ENCODE results near the gene GEMIN5. TPM values are rescaled to one million over a fixed set of nuclear protein-coding genes. Genes with fewer than 3 reads are reported as not detected.
"Not testable (repeated sequence)": the region's sequence is repeated elsewhere in the genome, so short reads cannot be mapped to it uniquely, and the experiment has no call there.

The GEMIN5 gene, protein sequence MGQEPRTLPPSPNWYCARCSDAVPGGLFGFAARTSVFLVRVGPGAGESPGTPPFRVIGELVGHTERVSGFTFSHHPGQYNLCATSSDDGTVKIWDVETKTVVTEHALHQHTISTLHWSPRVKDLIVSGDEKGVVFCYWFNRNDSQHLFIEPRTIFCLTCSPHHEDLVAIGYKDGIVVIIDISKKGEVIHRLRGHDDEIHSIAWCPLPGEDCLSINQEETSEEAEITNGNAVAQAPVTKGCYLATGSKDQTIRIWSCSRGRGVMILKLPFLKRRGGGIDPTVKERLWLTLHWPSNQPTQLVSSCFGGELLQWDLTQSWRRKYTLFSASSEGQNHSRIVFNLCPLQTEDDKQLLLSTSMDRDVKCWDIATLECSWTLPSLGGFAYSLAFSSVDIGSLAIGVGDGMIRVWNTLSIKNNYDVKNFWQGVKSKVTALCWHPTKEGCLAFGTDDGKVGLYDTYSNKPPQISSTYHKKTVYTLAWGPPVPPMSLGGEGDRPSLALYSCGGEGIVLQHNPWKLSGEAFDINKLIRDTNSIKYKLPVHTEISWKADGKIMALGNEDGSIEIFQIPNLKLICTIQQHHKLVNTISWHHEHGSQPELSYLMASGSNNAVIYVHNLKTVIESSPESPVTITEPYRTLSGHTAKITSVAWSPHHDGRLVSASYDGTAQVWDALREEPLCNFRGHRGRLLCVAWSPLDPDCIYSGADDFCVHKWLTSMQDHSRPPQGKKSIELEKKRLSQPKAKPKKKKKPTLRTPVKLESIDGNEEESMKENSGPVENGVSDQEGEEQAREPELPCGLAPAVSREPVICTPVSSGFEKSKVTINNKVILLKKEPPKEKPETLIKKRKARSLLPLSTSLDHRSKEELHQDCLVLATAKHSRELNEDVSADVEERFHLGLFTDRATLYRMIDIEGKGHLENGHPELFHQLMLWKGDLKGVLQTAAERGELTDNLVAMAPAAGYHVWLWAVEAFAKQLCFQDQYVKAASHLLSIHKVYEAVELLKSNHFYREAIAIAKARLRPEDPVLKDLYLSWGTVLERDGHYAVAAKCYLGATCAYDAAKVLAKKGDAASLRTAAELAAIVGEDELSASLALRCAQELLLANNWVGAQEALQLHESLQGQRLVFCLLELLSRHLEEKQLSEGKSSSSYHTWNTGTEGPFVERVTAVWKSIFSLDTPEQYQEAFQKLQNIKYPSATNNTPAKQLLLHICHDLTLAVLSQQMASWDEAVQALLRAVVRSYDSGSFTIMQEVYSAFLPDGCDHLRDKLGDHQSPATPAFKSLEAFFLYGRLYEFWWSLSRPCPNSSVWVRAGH (N-terminal part only)
- total RNA-seq (10 to 100 TPM in 3 of 5 donors, 1 to 10 TPM in 2; 6.8 to 17.6 (median 14.8) TPM), total RNA-seq (17.9 to 162 (median 53.1) reads per million in 29 experiments)
- 15.4 TPM for total RNA-seq (2013)

DNA sequence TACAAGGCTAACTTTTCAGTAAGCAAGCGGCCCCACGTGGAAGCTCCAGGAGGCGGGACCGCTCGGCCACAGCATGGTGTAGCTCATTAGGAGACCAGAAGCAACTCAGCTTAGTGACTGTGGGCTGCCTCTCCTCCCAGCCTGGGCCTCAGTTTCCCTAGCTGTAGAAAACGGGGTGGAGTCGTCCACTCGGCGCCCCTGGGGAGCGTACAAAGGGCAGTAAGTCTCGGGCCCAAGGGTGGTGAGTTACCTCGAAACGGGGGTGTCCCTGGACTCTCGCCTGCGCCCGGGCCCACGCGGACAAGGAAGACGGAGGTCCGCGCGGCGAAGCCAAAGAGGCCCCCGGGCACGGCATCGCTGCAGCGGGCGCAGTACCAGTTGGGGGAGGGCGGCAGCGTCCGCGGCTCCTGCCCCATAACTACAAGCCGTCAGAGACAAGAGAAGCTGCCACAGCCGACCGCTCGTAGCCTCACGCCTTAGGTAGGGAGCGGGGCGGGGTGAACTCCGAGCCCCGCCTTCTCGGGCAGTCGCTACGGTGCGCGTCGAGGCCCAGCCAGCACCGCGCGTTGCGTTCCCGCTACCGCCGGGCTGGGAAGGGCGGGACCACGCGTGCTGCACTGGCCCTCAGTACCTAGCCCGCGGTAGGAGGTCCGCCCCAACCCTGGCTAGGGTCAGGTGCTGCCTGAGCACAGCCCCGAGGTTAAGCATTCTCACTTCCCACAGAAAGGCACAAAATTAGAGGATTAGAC lies at the start of gene GEMIN5:
GEMIN5 (minus strand) TSS at position 494 of the 749 bp plus-strand sequence; CDS start at position 416, 78 bp downstream.
- DNase-seq (peak; percentile 66 to 90 (median 76)), ATAC-seq (replicated peaks in 1 of 4) (peak; percentile 87 to 95 (median 90))
- H3K27me3 ChIP-seq (replicated peaks in 1 of 2; ENCODE audit: control insufficient read depth in 2 of 2, extremely low read depth in 1 of 2, insufficient read depth in 2 of 2, low read length in 1 of 2): no peaks in the 10 kb centered on the region
- no peaks in the 10 kb centered on the region for H3K9me3 ChIP-seq
- peaks cover 49 to 75% (median 65%) of the 10 kb centered on the region in 3 donors for H3K4me1 Mint-ChIP-seq
- H3K36me3 ChIP-seq (ENCODE audit: control insufficient read depth in 2 of 2, extremely low read depth in 1 of 2, insufficient read depth in 1 of 2, low read length in 1 of 2): peaks cover 3 to 7% of the 10 kb centered on the region in 2 donors
- WGBS (ENCODE audit: insufficient coverage): 0% methylated on average over 60 of the region's 61 CpGs
- peaks cover 18% of the 10 kb centered on the region for H3K36me3 Mint-ChIP-seq
- POLR2A ChIA-PET: no interaction called here
- CTCF ChIA-PET: interaction anchor here in 1 of 2 donors (1.4 kb wide), 1 partner anchor 81 kb away, joined by 3 read pairs; no protein-coding TSS in a partner anchor
- peak within 1 kb of the TSS; percentile 68 to 74 for H3K27ac Mint-ChIP-seq
- H3K27me3 Mint-ChIP-seq: no peaks in the 10 kb centered on the region
- no peaks in the 10 kb centered on the region for H3K9me3 Mint-ChIP-seq
- H3K4me1 ChIP-seq (ENCODE audit: control insufficient read depth in 1 of 2, extremely low read depth in 1 of 2, insufficient read depth in 2 of 2, low read length in 2 of 2): peaks cover 24 to 27% of the 10 kb centered on the region in 2 experiments
- H3K4me3 ChIP-seq (ENCODE audit: control insufficient read depth in 1 of 2, extremely low read depth in 1 of 2, low read length in 1 of 2): peak within 1 kb of the TSS; percentile 62 to 91
- H3K27ac ChIP-seq (ENCODE audit: low read length): peak within 1 kb of the TSS; percentile 38
- peak within 1 kb of the TSS; percentile 87 to 91 (median 89) for H3K4me3 Mint-ChIP-seq

DNA sequence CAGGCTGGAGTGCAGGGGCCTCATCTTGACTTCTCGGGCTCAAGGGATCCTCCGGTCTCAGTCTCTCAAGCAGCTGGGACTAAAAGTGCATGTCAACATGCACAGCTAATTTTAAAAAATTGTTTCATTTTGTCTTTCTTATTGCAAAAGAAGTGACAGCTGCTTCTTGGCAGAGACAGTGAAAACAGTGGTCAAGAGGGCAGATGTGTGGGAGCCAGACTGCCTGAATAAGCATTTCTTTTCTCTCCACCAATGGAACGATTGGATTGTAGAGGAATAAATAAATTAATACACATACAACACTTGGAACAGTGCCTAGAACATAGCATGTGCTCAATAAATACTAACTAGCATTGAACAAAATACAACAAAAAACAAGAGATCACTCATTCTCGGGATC lies 48.1 kb upstream of the GEMIN5 start:
- peaks cover 8 to 24% of the 10 kb centered on the region in 2 donors for H3K27me3 Mint-ChIP-seq
- no peak overlapping the region for H3K4me3 Mint-ChIP-seq
- H3K36me3 Mint-ChIP-seq: no peaks in the 10 kb centered on the region
- H3K36me3 ChIP-seq (ENCODE audit: control insufficient read depth in 2 of 2, extremely low read depth in 1 of 2, insufficient read depth in 1 of 2, low read length in 1 of 2): no peaks in the 10 kb centered on the region
- POLR2A ChIA-PET: no interaction called here
- H3K9me3 ChIP-seq: no peaks in the 10 kb centered on the region
- H3K4me1 ChIP-seq (ENCODE audit: control insufficient read depth in 1 of 2, extremely low read depth in 1 of 2, insufficient read depth in 2 of 2, low read length in 2 of 2): no peaks in the 10 kb centered on the region
- no peak overlapping the region for H3K4me3 ChIP-seq (ENCODE audit: control insufficient read depth in 1 of 2, extremely low read depth in 1 of 2, low read length in 1 of 2)
- H3K4me1 Mint-ChIP-seq: no peaks in the 10 kb centered on the region
- H3K27ac Mint-ChIP-seq: no peak overlapping the region
- DNase-seq: no peak
- ATAC-seq (replicated peaks in 1 of 4): no peak
- 100% methylated on average over 1 of the region's 4 CpGs for WGBS (ENCODE audit: insufficient coverage)
- H3K27ac ChIP-seq (ENCODE audit: low read length): no peak overlapping the region
- H3K9me3 Mint-ChIP-seq: no peaks in the 10 kb centered on the region
- H3K27me3 ChIP-seq (replicated peaks in 1 of 2; ENCODE audit: control insufficient read depth in 2 of 2, extremely low read depth in 1 of 2, insufficient read depth in 2 of 2, low read length in 1 of 2): peaks cover 0 to 6% of the 10 kb centered on the region in 2 experiments
- CTCF ChIA-PET: no interaction called here

DNA sequence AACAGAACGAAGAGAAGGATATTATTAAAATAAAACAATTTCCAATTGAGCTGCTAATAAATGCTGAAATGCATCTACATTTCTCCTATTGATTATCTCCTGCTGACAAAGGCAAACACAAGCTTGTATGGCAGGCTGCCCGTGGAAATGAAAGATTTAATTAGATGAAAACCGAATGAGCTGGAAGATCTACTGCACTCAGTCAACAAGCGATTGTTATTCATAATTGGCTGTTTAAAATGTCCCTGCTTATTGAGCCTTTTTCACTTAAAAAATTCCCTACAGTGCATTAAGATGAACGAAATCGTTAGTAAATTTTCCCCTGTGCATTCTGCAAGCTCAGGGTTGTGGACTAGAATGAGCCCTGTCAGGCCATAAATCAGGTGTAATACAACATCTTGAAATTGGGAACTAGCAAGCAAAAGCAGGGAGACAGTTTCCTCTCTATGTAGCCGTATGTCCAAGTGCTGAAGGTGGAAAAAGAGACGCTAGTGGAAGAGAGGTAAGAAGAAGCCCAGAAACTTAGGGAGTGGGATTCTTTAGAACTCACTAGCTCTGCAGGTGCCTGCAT lies 47.0 kb upstream of the GEMIN5 start:
- Histone ChIP-seq H3K9me3 (no peaks in the 10 kb centered on the region), H3K4me3 (ENCODE audit: control insufficient read depth in 1 of 2, extremely low read depth in 1 of 2, low read length in 1 of 2) (no peak overlapping the region), H3K27ac (ENCODE audit: low read length) (no peak overlapping the region), H3K27me3 (replicated peaks in 1 of 2; ENCODE audit: control insufficient read depth in 2 of 2, extremely low read depth in 1 of 2, insufficient read depth in 2 of 2, low read length in 1 of 2) (peaks cover 0 to 3% of the 10 kb centered on the region in 2 experiments), H3K36me3 (ENCODE audit: control insufficient read depth in 2 of 2, extremely low read depth in 1 of 2, insufficient read depth in 1 of 2, low read length in 1 of 2) (no peaks in the 10 kb centered on the region), H3K4me1 (ENCODE audit: control insufficient read depth in 1 of 2, extremely low read depth in 1 of 2, insufficient read depth in 2 of 2, low read length in 2 of 2) (no peaks in the 10 kb centered on the region)
- CTCF ChIA-PET: no interaction called here
- POLR2A ChIA-PET: no interaction called here
- 38% methylated on average over 5 of the region's 8 CpGs for WGBS (ENCODE audit: insufficient coverage)
- H3K27ac Mint-ChIP-seq: no peak overlapping the region
- H3K36me3 Mint-ChIP-seq: no peaks in the 10 kb centered on the region
- no peaks in the 10 kb centered on the region for H3K9me3 Mint-ChIP-seq
- ATAC-seq (replicated peaks in 1 of 4): no peak
- H3K27me3 Mint-ChIP-seq: peaks cover 8 to 24% of the 10 kb centered on the region in 2 donors
- no peak for DNase-seq
- no peaks in the 10 kb centered on the region for H3K4me1 Mint-ChIP-seq
- H3K4me3 Mint-ChIP-seq: no peak overlapping the region

DNA sequence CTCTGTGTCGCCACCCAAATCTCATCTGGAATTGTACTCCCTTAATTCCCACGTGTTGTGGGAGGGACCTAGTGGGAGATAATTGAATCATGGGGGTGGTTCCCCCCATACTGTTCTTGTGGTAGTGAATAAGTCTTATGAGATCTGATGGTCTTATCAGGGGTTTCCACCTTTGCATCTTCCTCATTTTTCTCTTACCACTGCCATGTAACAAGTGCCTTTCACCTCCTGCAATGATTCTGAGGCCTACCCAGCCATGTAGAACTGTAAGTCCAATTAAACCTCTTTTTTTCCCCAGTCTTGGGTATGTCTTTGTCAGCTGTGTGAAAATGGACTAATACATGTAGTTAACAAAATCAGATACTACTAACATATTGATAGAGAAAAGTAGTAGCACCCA lies 40.3 kb upstream of the GEMIN5 start:
- ATAC-seq (replicated peaks in 1 of 4); H3K4me3 Mint-ChIP-seq; H3K27ac ChIP-seq (ENCODE audit: low read length); H3K27me3 ChIP-seq (replicated peaks in 1 of 2; ENCODE audit: control insufficient read depth in 2 of 2, extremely low read depth in 1 of 2, insufficient read depth in 2 of 2, low read length in 1 of 2); H3K27ac Mint-ChIP-seq; H3K27me3 Mint-ChIP-seq; H3K4me1 ChIP-seq (ENCODE audit: control insufficient read depth in 1 of 2, extremely low read depth in 1 of 2, insufficient read depth in 2 of 2, low read length in 2 of 2); CTCF ChIA-PET; H3K9me3 ChIP-seq; H3K4me3 ChIP-seq (ENCODE audit: control insufficient read depth in 1 of 2, extremely low read depth in 1 of 2, low read length in 1 of 2); H3K4me1 Mint-ChIP-seq; H3K9me3 Mint-ChIP-seq; DNase-seq; H3K36me3 ChIP-seq (ENCODE audit: control insufficient read depth in 2 of 2, extremely low read depth in 1 of 2, insufficient read depth in 1 of 2, low read length in 1 of 2); POLR2A ChIA-PET: not testable (repeated sequence)
- peaks cover 18% of the 10 kb centered on the region for H3K36me3 Mint-ChIP-seq
- no CpG with 5 or more reads among the region's 2 CpGs for WGBS (ENCODE audit: insufficient coverage)

DNA sequence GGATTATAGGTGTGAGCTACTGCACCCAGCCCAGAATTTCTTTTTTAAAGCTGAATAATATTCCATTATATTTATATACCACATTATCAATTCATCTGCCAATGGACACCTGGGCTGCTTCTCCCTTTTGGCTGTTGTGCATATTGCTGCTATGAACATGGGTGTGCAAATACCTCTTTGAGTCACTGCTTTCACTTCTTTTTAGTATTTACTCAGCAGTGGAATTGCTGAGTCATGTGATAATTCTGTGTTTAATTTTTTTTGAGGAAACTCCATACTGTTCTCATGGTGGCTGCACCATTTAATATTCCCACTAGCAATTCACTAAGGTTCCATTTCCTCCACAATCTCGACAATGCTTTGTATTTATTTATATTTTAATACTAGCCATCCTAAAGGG lies 39.4 kb upstream of the GEMIN5 start:
- Histone ChIP-seq H3K4me3 (ENCODE audit: control insufficient read depth in 1 of 2, extremely low read depth in 1 of 2, low read length in 1 of 2) (no peak overlapping the region), H3K27me3 (replicated peaks in 1 of 2; ENCODE audit: control insufficient read depth in 2 of 2, extremely low read depth in 1 of 2, insufficient read depth in 2 of 2, low read length in 1 of 2) (no peaks in the 10 kb centered on the region), H3K9me3 (no peaks in the 10 kb centered on the region), H3K27ac (ENCODE audit: low read length) (no peak overlapping the region), H3K36me3 (ENCODE audit: control insufficient read depth in 2 of 2, extremely low read depth in 1 of 2, insufficient read depth in 1 of 2, low read length in 1 of 2) (no peaks in the 10 kb centered on the region), H3K4me1 (ENCODE audit: control insufficient read depth in 1 of 2, extremely low read depth in 1 of 2, insufficient read depth in 2 of 2, low read length in 2 of 2) (no peaks in the 10 kb centered on the region)
- Mint-ChIP-seq H3K36me3 (peaks cover 18% of the 10 kb centered on the region), H3K4me3 (no peak overlapping the region), H3K27ac (no peak overlapping the region), H3K27me3 (no peaks in the 10 kb centered on the region), H3K9me3 (peaks cover 0 to 6% (median 0%) of the 10 kb centered on the region in 3 donors), H3K4me1 (no peaks in the 10 kb centered on the region)
- WGBS (ENCODE audit: insufficient coverage): no CpG with 5 or more reads among the region's 1 CpG
- ChIA-PET CTCF (no interaction called here), POLR2A (no interaction called here)
- ATAC-seq (replicated peaks in 1 of 4) (no peak), DNase-seq (no peak)

Measured in T-cell (primary cell).